Measurements from ENCODE around the gene ZP2.

DNA sequence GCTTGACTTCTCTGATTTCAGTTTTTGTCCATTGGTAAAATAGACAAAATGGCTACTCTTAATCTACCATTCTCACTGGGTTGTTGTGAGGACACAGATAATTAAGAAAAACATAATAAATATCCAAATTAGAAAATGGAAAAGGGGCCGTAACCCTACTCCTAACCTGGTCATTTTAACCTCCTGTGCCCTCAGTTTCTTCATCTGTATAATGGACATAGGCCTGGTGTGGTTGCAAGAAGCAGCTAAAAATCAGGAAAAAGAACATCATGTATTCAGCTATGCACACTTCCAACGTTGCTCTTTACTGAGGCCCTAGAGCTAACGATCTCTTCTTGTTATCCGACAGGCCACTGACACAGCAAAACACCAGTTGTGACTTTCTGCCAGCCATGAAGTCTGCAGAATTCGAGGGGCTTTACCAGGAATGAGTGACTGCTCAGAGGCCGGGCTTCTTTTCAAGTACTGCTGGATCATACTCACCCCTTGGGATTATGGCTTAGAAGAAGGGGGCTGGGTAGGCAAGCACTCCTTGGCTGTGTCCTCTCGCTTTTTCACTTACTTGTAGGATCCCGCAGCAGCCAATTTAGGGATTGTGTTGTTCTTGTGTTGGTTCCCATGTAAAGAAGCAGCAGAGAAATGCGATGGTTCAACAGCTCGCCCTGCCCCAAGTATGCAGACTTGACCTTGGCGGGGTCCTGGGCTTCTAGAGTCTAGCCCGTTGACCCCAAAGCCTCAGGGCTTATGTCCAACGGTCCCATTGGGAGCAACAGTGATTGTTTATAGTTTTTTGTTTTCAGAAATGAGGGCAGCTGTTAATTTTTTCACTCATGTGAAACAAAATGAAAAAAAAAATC, 32.0 kb downstream of the ZP2 start:
- TF ChIP-seq, protein P1, sequence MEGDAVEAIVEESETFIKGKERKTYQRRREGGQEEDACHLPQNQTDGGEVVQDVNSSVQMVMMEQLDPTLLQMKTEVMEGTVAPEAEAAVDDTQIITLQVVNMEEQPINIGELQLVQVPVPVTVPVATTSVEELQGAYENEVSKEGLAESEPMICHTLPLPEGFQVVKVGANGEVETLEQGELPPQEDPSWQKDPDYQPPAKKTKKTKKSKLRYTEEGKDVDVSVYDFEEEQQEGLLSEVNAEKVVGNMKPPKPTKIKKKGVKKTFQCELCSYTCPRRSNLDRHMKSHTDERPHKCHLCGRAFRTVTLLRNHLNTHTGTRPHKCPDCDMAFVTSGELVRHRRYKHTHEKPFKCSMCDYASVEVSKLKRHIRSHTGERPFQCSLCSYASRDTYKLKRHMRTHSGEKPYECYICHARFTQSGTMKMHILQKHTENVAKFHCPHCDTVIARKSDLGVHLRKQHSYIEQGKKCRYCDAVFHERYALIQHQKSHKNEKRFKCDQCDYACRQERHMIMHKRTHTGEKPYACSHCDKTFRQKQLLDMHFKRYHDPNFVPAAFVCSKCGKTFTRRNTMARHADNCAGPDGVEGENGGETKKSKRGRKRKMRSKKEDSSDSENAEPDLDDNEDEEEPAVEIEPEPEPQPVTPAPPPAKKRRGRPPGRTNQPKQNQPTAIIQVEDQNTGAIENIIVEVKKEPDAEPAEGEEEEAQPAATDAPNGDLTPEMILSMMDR (conservative IDR thresholded peaks at IDR 0.05 in 1 of 2, IDR thresholded peaks at IDR 0.05 in 1 of 2; ENCODE audit: extremely low read depth in 1 of 2, insufficient read depth in 1 of 2, low read depth in 1 of 2, low read length in 2 of 2): no peak
- TF ChIP-seq EZH2 (IDR thresholded peaks at IDR 0.05; ENCODE audit: borderline replicate concordance, low read length): no peak

Measured in mammary epithelial cell (primary cell).